ACC112 (cell line): Measurements from ENCODE around the gene TSPAN9.

ENCODE experiments used
- H2AFZ ChIP-seq: fragments of 200-600 bp; sonication (generic); one replicate; pipeline ENCODE4 v1.6.0; 2017; ENCODE audit warnings: antibody characterized with exemption, low read length; ENCODE audit not compliant: unreplicated experiment
- H3K27ac ChIP-seq: fragments of 200-600 bp; sonication (generic); 2 replicates; pipeline ENCODE4 v1.5.1; 2014; ENCODE audit warnings: low read depth, mild to moderate bottlenecking, antibody characterized with exemption, low read length, moderate library complexity
- H3K27me3 ChIP-seq: fragments of 200-600 bp; sonication (generic); 2 replicates; pipeline ENCODE4 v1.6.1; 2014; ENCODE audit warnings: mild to moderate bottlenecking, antibody characterized with exemption, low read length, moderate library complexity, mixed read lengths; ENCODE audit not compliant: insufficient read depth
- H3K36me3 ChIP-seq: fragments of 200-600 bp; sonication (generic); 2 replicates; pipeline ENCODE4 v1.6.1; 2016; ENCODE audit warnings: mild to moderate bottlenecking, antibody characterized with exemption, low read length, moderate library complexity, mixed read lengths; ENCODE audit not compliant: insufficient read depth
- H3K4me1 ChIP-seq: fragments of 200-600 bp; sonication (generic); one replicate; pipeline ENCODE4 v1.6.1; 2016; ENCODE audit warnings: low read length, mixed read lengths; ENCODE audit not compliant: insufficient read depth, unreplicated experiment, control insufficient read depth
- H3K4me3 ChIP-seq: fragments of 200-600 bp; sonication (generic); 2 replicates; pipeline ENCODE4 v1.5.1; 2014; ENCODE audit warnings: mild to moderate bottlenecking, low read depth, low read length
- H3K79me2 ChIP-seq: fragments of 200-600 bp; sonication (generic); one replicate; pipeline ENCODE4 v1.6.0; 2016; ENCODE audit warnings: low read length; ENCODE audit not compliant: control insufficient read depth, unreplicated experiment, insufficient read depth

TSPAN9 gene

DNA sequence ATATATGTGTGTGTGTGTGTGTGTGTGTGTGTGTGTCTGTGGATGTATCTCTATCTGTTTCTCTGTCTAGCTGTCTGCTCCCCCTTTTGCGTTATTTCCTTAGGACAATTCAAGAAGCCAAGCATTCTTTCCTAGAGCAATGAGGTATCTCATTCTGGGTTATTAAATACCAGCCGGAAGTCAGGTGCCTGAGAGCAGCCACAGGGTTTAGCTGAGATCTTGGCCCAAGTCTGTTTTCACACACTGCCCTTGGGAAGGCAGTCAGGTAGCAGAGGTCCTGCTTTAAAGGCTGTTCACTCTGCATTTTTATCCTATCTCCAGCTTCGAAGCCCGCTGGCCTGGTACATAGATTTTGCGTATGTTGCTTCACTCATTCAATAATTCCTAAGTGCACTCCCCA lies 76.8 kb downstream of the TSPAN9 start:
- H2AFZ ChIP-seq = no peak overlapping the region
- H3K27ac ChIP-seq = no peak overlapping the region
- no peaks in the 10 kb centered on the region for H3K36me3 ChIP-seq
- peaks cover 18% of the 10 kb centered on the region for H3K4me1 ChIP-seq
- no peaks in the 10 kb centered on the region for H3K27me3 ChIP-seq
- H3K79me2 ChIP-seq = no peaks in the 10 kb centered on the region
- no peak overlapping the region for H3K4me3 ChIP-seq

DNA sequence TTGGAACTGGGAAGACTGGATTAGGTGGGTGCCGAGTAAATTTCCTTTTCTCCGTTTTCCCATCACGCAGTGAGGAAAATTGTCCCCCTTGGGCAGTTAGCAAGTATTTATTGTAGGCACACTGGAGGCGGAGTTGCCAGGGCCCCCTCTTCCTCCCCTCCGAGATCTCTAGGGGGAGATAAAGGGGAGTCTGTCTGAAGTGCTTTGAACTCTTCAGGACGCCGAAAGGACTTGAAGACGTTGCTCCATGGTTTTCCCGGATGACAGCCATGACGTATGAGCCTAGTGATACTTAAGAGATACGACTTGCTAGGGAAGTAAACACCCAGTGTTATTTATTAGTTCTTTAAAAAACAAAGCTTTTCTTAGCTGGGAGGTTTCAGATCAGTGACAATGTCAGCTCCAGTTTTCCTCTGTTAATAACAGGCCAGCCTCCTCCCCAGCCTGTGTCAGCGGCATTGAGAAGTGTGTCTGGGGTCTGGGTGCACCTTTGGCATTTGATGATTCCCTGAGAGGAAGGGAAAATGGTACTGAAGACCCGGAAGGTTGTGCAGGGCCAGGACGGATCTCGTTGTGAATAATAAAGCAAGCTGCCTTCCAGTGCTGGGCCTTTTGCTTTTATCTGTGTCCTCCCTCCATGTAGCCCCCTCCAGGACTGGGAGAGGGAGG lies 78.7 kb downstream of the TSPAN9 start:
- Histone ChIP-seq H3K27me3 (no peaks in the 10 kb centered on the region), H2AFZ (no peak overlapping the region), H3K4me1 (peaks cover 26% of the 10 kb centered on the region), H3K27ac (no peak overlapping the region), H3K79me2 (no peaks in the 10 kb centered on the region), H3K4me3 (no peak overlapping the region), H3K36me3 (no peaks in the 10 kb centered on the region)

DNA sequence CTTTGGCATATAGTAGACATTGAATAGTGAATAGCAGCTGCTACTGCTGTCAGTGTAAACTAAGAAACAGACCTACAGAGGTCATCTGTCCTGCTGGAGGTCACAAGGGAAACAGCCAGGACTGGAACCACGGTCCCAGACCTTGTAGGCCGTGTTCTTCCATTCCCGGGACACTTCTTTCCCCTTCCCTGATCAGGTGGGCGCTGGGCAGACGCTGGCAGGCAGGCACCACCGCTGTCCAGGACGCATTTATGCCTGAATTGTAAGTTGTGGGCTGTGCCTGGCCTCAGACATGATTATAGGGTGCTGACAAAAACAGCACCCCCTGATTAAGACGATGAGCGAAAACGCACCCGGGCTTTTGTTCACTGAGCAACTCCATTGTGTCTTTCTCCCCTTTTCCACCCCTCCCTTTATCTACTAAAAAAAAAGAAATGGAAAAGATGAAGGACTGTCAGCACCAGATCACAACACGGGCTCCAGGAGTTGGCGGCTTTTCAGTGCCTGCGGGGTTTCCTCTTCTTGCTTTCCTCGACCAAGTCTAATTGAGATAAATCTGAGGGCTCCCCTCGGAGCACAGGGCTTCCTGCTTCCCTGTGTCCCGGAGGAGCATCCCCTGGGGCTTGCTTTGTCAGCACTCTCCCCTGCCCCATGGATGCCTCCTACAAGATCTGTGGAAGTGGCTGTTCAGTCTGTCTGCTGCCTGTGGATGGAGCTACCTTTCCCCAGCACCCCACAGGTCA lies 80.6 kb downstream of the TSPAN9 start:
- Histone ChIP-seq H3K36me3 (no peaks in the 10 kb centered on the region), H3K27me3 (no peaks in the 10 kb centered on the region), H3K27ac (no peak overlapping the region), H2AFZ (no peak overlapping the region), H3K4me3 (no peak overlapping the region), H3K79me2 (no peaks in the 10 kb centered on the region), H3K4me1 (peaks cover 12% of the 10 kb centered on the region)

DNA sequence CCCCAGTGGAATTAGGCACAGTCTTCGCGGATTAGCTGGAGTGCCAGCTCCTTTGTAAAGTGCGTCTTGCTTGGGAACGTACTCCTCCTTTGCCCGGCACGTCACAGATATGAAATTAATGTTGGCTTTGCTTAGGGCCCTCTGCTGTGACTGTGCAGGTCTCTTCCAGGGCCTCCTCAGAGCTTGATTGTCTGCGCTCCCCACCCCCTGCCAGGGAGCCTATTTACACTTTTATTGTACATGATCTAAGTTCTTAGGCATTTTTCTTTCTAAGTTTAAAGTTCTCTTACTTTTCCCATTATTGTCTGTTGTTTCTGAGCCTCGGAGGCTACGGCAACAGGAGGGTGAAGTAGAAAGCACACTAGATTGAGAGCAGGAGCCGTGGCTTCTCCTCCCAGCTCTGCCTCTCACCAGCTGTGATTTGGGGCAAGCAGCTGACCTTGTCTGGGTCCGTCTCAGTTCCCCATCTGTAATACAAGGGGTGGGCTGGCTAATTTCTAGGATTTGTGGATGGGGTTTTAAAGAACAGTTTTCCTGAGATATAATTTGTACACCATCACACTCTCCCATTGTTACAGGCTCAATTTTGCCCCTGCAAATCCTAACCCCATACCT lies 81.8 kb downstream of the TSPAN9 start:
- Histone ChIP-seq H3K4me1 (peaks cover 12% of the 10 kb centered on the region), H3K36me3 (no peaks in the 10 kb centered on the region), H3K27me3 (no peaks in the 10 kb centered on the region), H2AFZ (peak overlapping the region; percentile 27), H3K4me3 (no peak overlapping the region), H3K79me2 (no peaks in the 10 kb centered on the region), H3K27ac (no peak overlapping the region)

DNA sequence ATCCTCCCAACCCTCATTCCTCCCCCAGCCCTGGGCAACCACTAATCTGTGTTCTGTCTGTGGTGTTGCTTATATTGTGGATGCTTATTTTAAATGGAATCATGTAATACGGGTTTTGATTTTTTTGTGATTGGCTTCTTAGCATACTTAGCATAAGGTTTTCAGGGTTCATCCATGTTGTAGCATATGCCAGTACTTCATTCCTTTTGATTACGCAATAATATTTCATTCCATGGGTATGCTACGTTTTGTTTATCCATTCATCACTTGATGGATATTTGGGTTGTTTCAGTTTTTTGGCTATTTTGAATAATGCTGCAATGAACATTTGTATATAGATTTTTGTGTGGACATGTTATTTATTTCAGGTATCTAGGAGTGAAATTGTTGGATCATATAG lies 82.9 kb downstream of the TSPAN9 start:
- Histone ChIP-seq H3K27ac (no peak overlapping the region), H3K79me2 (no peaks in the 10 kb centered on the region), H3K36me3 (no peaks in the 10 kb centered on the region), H3K4me1 (peaks cover 12% of the 10 kb centered on the region), H3K4me3 (no peak overlapping the region; the same call in 1 of the 2 replicates), H2AFZ (no peak overlapping the region), H3K27me3 (no peaks in the 10 kb centered on the region)

DNA sequence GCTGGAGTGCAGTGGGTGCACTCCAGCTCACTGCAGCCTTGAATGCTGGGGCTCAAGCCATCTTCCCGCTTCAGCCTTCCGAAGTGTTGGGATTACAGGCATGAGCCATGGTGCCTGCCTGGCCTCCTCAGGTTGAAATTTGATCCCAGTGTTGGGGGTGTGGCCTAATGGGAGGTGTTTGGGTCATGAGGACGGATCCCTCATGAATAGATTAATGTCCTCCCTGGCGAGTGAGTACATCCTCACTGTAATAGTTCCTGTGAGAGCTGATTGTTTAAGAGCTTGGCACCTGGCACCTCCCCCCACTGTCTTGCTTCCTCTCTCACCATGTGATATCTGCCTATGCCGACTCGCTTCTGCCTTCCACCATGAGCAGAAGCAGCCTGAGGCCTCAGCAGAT lies 84.7 kb downstream of the TSPAN9 start:
- H2AFZ ChIP-seq = no peak overlapping the region
- no peaks in the 10 kb centered on the region for H3K36me3 ChIP-seq
- no peaks in the 10 kb centered on the region for H3K79me2 ChIP-seq
- H3K27me3 ChIP-seq = no peaks in the 10 kb centered on the region
- no peak overlapping the region for H3K27ac ChIP-seq
- H3K4me1 ChIP-seq = peaks cover 12% of the 10 kb centered on the region
- H3K4me3 ChIP-seq = no peak overlapping the region

DNA sequence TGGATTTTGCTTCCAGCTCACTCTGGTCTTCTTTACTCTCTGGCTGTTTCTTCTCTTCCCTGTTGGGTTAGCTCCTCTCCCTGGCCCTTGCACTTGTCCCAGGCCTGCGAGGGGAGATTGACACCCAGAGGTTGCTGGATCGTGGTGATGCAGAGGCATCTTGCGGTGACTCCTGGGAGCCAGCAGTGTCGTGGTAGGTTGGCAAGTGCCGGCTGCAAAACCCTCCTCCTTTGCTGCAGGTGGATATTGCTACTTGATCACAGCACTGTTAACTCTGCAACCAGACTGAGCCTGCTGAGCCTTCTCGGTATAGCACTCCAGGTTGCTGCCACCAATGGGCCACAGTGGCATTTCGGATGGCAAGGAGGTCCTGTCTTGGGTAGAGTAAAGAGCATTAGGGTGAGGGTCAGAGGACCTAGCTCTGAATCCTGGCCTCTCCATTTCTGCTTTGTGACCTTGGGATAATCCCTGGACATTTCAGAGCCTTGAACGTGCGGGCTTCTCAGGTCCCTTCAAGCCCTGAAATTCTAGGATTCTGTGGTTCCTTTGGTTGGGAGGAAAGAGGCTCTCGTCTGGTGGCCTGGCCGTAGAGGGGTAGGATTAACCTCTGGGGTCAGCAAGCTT lies 87.4 kb downstream of the TSPAN9 start:
- Histone ChIP-seq H3K27me3 (no peaks in the 10 kb centered on the region), H3K36me3 (no peaks in the 10 kb centered on the region), H3K27ac (no peak overlapping the region), H3K79me2 (no peaks in the 10 kb centered on the region), H3K4me3 (no peak overlapping the region), H3K4me1 (peaks cover 25% of the 10 kb centered on the region), H2AFZ (no peak overlapping the region)

DNA sequence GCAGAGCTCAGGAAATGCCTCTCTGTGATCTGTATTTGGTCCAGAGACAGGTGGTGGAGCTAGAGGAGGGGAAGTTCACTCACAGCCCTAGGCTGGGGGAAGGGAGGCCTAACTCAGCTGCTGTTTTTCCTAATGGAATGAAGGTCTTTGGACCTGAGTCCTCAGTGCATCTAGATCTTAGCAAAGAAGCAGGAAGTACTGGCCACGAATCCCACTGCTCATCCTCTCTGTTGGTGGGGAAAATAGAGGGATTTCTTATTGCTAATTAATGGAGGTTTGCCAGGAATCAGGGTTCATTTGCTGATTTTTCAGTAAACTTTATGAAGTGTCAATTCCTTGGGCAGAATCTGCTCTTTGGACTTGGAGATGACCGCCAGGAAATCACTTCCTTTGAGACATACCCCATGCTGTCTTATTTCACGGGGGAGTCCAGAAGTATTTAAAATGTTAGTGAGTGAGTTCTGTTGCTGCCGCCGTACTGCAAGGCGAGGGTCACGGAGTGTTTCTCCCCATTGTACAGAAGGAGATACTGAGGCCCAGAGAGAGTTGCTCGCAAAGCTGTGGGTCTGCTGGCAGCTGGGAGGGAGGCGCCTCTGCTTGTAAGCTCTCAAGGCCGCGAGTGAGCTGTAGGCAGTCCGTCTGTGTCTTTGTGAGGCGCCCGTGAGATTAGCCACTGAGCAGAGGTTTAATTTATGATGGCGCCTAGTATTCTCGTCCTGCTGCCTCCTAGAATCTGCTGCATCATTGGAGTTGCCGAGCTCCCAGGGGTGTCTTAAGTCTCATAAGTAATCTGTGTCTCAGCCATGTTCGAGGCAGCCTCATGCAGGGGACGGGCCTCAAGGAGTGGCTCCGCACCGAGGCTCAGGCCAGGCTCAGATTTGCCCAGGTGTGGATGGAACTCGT lies 88.2 kb downstream of the TSPAN9 start:
- Histone ChIP-seq H3K36me3 (no peaks in the 10 kb centered on the region), H2AFZ (no peak overlapping the region), H3K4me3 (no peak overlapping the region), H3K4me1 (peaks cover 27% of the 10 kb centered on the region), H3K27me3 (no peaks in the 10 kb centered on the region), H3K79me2 (no peaks in the 10 kb centered on the region), H3K27ac (no peak overlapping the region)

DNA sequence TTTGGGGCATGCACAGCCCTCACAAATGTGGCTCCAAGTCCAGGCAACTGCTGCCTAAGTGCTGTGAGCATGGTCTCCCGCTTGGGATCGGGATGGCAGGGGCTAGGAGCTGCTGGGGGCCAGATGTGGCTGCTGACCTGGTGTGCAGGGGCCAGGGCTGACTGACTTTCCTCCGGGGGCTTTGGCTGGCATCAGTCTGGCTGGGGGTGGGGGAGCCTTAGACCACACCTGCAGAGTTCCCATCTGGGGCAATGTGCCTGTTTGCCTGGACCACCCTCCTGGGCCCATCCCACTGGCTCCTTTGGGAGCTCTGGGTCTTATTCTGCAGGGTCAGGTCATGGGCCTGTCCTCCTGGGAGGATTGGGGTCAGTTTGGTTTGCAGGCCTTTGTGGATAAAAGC lies 90.5 kb downstream of the TSPAN9 start:
- H2AFZ ChIP-seq = no peak overlapping the region
- no peak overlapping the region for H3K4me3 ChIP-seq
- H3K27me3 ChIP-seq = no peaks in the 10 kb centered on the region
- H3K36me3 ChIP-seq = no peaks in the 10 kb centered on the region
- no peaks in the 10 kb centered on the region for H3K79me2 ChIP-seq
- H3K27ac ChIP-seq = no peak overlapping the region
- peaks cover 38% of the 10 kb centered on the region for H3K4me1 ChIP-seq
